GM23338 (cell line): ENCODE data around the gene EPPIN. TPM values are rescaled to one million over a fixed set of nuclear protein-coding genes. Genes with fewer than 3 reads are reported as not detected.

Experiments used
- ATAC-seq: fragments of 200-7000 bp; cut with Tn5 transposase; 3 replicates; pipeline ENCODE4 v1.9.1; 2020
- DNase-seq: peaks from one replicate; pipeline ENCODE4 v3.0.0-alpha.2; 2015; ENCODE audit warnings: low spot score
- H2AFZ ChIP-seq: fragments of 200-600 bp; sonication (generic); 2 replicates; pipeline ENCODE4 v1.8.0; 2016; ENCODE audit warnings: antibody characterized with exemption, mild to moderate bottlenecking, moderate library complexity
- H3F3A ChIP-seq: fragments of 200-600 bp; sonication (generic); replicated peaks from 2 replicates; pipeline ENCODE4 v1.8.0; 2017; ENCODE audit warnings: antibody characterized with exemption, mixed run types, low read depth
- H3K27ac ChIP-seq: fragments of 200-600 bp; sonication (generic); 2 replicates; pipeline ENCODE4 v1.6.1; 2016; ENCODE audit warnings: low read depth
- H3K27me3 ChIP-seq: fragments of 200-600 bp; sonication (generic); 2 replicates; pipeline ENCODE4 v1.8.0; 2016; ENCODE audit warnings: mild to moderate bottlenecking, mixed run types, moderate library complexity; ENCODE audit not compliant: insufficient read depth
- H3K36me3 ChIP-seq: fragments of 200-600 bp; sonication (generic); 2 replicates; pipeline ENCODE4 v1.8.0; 2016; ENCODE audit warnings: mild to moderate bottlenecking; ENCODE audit not compliant: insufficient read depth
- H3K4me1 ChIP-seq: fragments of 200-600 bp; sonication (generic); 2 replicates; pipeline ENCODE4 v1.8.0; 2016; ENCODE audit warnings: mild to moderate bottlenecking, moderate library complexity; ENCODE audit not compliant: insufficient read depth
- H3K4me2 ChIP-seq: fragments of 200-600 bp; sonication (generic); 2 replicates; pipeline ENCODE4 v1.7.1; 2017; ENCODE audit warnings: mixed run types
- H3K4me3 ChIP-seq: fragments of 200-600 bp; sonication (generic); 2 replicates; pipeline ENCODE4 v1.6.1; 2016; ENCODE audit warnings: mixed run types
- H3K79me2 ChIP-seq: fragments of 200-600 bp; sonication (generic); replicated peaks from 2 replicates; pipeline ENCODE4 v1.8.0; 2017; ENCODE audit warnings: mild to moderate bottlenecking; ENCODE audit not compliant: insufficient read depth
- H3K9me2 ChIP-seq: fragments of 200-600 bp; sonication (generic); 2 replicates; pipeline ENCODE4 v1.8.0; 2017; ENCODE audit not compliant: insufficient read depth
- H4K20me1 ChIP-seq: fragments of 200-600 bp; sonication (generic); replicated peaks from 2 replicates; pipeline ENCODE4 v1.8.0; 2017; ENCODE audit warnings: mild to moderate bottlenecking; ENCODE audit not compliant: insufficient read depth
- H3K27ac Mint-ChIP-seq: 2 replicates; pipeline ENCODE4 v1.8.0; 2020; ENCODE audit warnings: inconsistent platforms, mild to moderate bottlenecking, moderate library complexity, mixed read lengths
- H3K27me3 Mint-ChIP-seq: 3 replicates; pipeline ENCODE4 v1.8.0; 2022; ENCODE audit warnings: low read depth, mild to moderate bottlenecking, moderate library complexity, mixed read lengths, inconsistent platforms; ENCODE audit not compliant: insufficient read depth, poor library complexity
- H3K36me3 Mint-ChIP-seq: 3 replicates; pipeline ENCODE4 v1.8.0; 2021; ENCODE audit warnings: low read depth, mild to moderate bottlenecking, inconsistent platforms, moderate library complexity, mixed read lengths
- H3K4me1 Mint-ChIP-seq: 3 replicates; pipeline ENCODE4 v1.8.0; 2020; ENCODE audit warnings: mild to moderate bottlenecking, inconsistent platforms, mixed read lengths
- H3K4me3 Mint-ChIP-seq: 3 replicates; pipeline ENCODE4 v1.8.0; 2021; ENCODE audit warnings: moderate library complexity, mild to moderate bottlenecking, inconsistent platforms, mixed read lengths
- H3K9me3 Mint-ChIP-seq: 3 replicates; pipeline ENCODE4 v1.8.0; 2020; ENCODE audit warnings: moderate library complexity, mild to moderate bottlenecking, inconsistent platforms, mixed read lengths
- EZH2 ChIP-seq: fragments of 200-600 bp; sonication (generic); IDR thresholded peaks from one replicate; pipeline ENCODE4 v1.8.0; 2017; ENCODE audit warnings: antibody characterized with exemption, mild to moderate bottlenecking, low read depth; ENCODE audit not compliant: unreplicated experiment
- EZH2phosphoT487 ChIP-seq: fragments of 200-600 bp; sonication (generic); IDR thresholded peaks from one replicate; pipeline ENCODE4 v1.8.1; 2018; ENCODE audit warnings: antibody characterized with exemption; ENCODE audit not compliant: unreplicated experiment
- JUNB ChIP-seq: IDR thresholded peaks from one replicate; pipeline ENCODE4 v1.6.1; 2016; ENCODE audit warnings: antibody characterized with exemption; ENCODE audit not compliant: unreplicated experiment
- NANOG ChIP-seq: IDR thresholded peaks from 2 replicates; pipeline ENCODE4 v1.6.1; 2016; ENCODE audit warnings: antibody characterized with exemption, borderline replicate concordance
- POLR2AphosphoS5 ChIP-seq: IDR thresholded peaks from 2 replicates; pipeline ENCODE4 v1.6.1; 2016; ENCODE audit warnings: antibody characterized with exemption, low read depth
- STAT1 ChIP-seq: IDR thresholded peaks from one replicate; pipeline ENCODE4 v1.6.1; 2016; ENCODE audit warnings: antibody characterized with exemption; ENCODE audit not compliant: unreplicated experiment
- ZNF331 ChIP-seq: fragments of 250-450 bp; sonication (Bioruptor Pico); IDR thresholded peaks from 2 replicates; pipeline ENCODE4 v1.5.0; 2020; ENCODE audit warnings: low read depth, mild to moderate bottlenecking, moderate library complexity
- ZNF462 ChIP-seq: fragments of 250-450 bp; sonication (Bioruptor Pico); IDR thresholded peaks from 2 replicates; pipeline ENCODE4 v1.5.0; 2020; ENCODE audit warnings: mild to moderate bottlenecking, moderate library complexity
- polyA plus RNA-seq: library from polyadenylated mRNA; unstranded; fragments of >200 nt; fragmentation: Nextera tagmentation; extraction: Ambion mirVana; gene quantifications from 2 replicates; pipeline ENCODE4 v1.2.1, GENCODE V29; 2016
- total RNA-seq: library from RNA; depleted of rRNA; stranded (reverse); fragments of >200 nt; shearing (Covaris generic); gene quantifications from 2 replicates; pipeline ENCODE4 v1.2.3, GENCODE V29; 2014
- TF ChIP-seq, protein P1 (sequence below): IDR thresholded peaks from one replicate; pipeline ENCODE4 v1.6.1; 2018; ENCODE audit warnings: antibody characterized with exemption; ENCODE audit not compliant: unreplicated experiment
- TF ChIP-seq, protein P2 (sequence below): IDR thresholded peaks from 2 replicates; pipeline ENCODE4 v1.6.1; 2016; ENCODE audit warnings: antibody characterized with exemption

The EPPIN gene
- total and polyA plus RNA-seq, 2 experiments from 2014 or later = 0.78 TPM; not detected in 1

DNA sequence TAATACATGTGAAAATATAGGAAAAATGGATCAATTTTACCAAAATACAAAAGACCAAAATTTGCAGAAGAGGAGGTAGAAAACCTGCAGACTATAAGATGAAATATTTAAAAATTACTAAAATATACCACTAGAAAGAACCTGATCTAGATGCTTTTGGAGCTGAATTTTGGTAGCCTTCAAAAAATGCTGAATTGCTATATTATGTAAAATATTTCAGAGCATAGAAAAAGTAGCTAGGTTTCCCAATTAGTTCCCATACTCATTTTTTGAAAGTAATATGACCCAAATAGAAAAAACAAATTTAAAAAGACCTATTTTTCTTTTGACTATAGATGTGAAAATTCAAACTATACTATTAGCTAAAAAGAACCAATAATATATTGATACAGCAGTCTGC lies 3.6 kb upstream of the EPPIN start:
- H3K4me1 Mint-ChIP-seq = peaks cover 5% of the 10 kb centered on the region; the same call in 2 of the 3 replicates
- Histone ChIP-seq H2AFZ (no peak overlapping the region), H3K79me2 (no peaks in the 10 kb centered on the region), H3K27ac (no peak overlapping the region), H3K4me3 (no peak overlapping the region), H3K4me1 (no peaks in the 10 kb centered on the region), H3F3A (no peaks in the 10 kb centered on the region), H3K4me2 (no peak overlapping the region), H3K9me2 (peaks cover 36% of the 10 kb centered on the region), H3K36me3 (no peaks in the 10 kb centered on the region), H3K27me3 (no peaks in the 10 kb centered on the region), H4K20me1 (no peaks in the 10 kb centered on the region)
- no peak for TF ChIP-seq EZH2
- no peak for TF ChIP-seq JUNB
- TF ChIP-seq, protein P1, sequence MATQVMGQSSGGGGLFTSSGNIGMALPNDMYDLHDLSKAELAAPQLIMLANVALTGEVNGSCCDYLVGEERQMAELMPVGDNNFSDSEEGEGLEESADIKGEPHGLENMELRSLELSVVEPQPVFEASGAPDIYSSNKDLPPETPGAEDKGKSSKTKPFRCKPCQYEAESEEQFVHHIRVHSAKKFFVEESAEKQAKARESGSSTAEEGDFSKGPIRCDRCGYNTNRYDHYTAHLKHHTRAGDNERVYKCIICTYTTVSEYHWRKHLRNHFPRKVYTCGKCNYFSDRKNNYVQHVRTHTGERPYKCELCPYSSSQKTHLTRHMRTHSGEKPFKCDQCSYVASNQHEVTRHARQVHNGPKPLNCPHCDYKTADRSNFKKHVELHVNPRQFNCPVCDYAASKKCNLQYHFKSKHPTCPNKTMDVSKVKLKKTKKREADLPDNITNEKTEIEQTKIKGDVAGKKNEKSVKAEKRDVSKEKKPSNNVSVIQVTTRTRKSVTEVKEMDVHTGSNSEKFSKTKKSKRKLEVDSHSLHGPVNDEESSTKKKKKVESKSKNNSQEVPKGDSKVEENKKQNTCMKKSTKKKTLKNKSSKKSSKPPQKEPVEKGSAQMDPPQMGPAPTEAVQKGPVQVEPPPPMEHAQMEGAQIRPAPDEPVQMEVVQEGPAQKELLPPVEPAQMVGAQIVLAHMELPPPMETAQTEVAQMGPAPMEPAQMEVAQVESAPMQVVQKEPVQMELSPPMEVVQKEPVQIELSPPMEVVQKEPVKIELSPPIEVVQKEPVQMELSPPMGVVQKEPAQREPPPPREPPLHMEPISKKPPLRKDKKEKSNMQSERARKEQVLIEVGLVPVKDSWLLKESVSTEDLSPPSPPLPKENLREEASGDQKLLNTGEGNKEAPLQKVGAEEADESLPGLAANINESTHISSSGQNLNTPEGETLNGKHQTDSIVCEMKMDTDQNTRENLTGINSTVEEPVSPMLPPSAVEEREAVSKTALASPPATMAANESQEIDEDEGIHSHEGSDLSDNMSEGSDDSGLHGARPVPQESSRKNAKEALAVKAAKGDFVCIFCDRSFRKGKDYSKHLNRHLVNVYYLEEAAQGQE = no peak
- no peak for TF ChIP-seq EZH2phosphoT487
- no peak for TF ChIP-seq POLR2AphosphoS5
- TF ChIP-seq STAT1 = no peak
- no peak for TF ChIP-seq NANOG
- TF ChIP-seq, protein P2, sequence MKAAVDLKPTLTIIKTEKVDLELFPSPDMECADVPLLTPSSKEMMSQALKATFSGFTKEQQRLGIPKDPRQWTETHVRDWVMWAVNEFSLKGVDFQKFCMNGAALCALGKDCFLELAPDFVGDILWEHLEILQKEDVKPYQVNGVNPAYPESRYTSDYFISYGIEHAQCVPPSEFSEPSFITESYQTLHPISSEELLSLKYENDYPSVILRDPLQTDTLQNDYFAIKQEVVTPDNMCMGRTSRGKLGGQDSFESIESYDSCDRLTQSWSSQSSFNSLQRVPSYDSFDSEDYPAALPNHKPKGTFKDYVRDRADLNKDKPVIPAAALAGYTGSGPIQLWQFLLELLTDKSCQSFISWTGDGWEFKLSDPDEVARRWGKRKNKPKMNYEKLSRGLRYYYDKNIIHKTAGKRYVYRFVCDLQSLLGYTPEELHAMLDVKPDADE = no peak
- no peak for TF ChIP-seq ZNF331
- DNase-seq = no peak
- no peak overlapping the region for H3K4me3 Mint-ChIP-seq
- ATAC-seq = no peak
- H3K36me3 Mint-ChIP-seq = no peaks in the 10 kb centered on the region; the same call in 1 of the 3 replicates
- no peak overlapping the region for H3K27ac Mint-ChIP-seq
- peaks cover 1% of the 10 kb centered on the region for H3K27me3 Mint-ChIP-seq
- H3K9me3 Mint-ChIP-seq = no peaks in the 10 kb centered on the region; the same call in 2 of the 3 replicates

- Mint-ChIP-seq H3K4me1 (peaks cover 8% of the 10 kb centered on the region; the same call in 2 of the 3 replicates), H3K36me3 (no peaks in the 10 kb centered on the region; the same call in 1 of the 3 replicates), H3K27ac (no peak overlapping the region), H3K4me3 (no peak overlapping the region), H3K27me3 (peaks cover 1% of the 10 kb centered on the region), H3K9me3 (no peaks in the 10 kb centered on the region; the same call in 2 of the 3 replicates)
- no peaks in the 10 kb centered on the region for H4K20me1 ChIP-seq
- H3K4me3 ChIP-seq = no peak overlapping the region
- no peaks in the 10 kb centered on the region for H3K79me2 ChIP-seq
- ATAC-seq (no peak), DNase-seq (no peak)
- no peak overlapping the region for H3K27ac ChIP-seq
- no peak overlapping the region for H2AFZ ChIP-seq
- H3K36me3 ChIP-seq = no peaks in the 10 kb centered on the region
- peaks cover 22% of the 10 kb centered on the region for H3K9me2 ChIP-seq
- H3K4me2 ChIP-seq = no peak overlapping the region
- no peaks in the 10 kb centered on the region for H3F3A ChIP-seq
- H3K4me1 ChIP-seq = no peaks in the 10 kb centered on the region
- no peaks in the 10 kb centered on the region for H3K27me3 ChIP-seq
- TF ChIP-seq POLR2AphosphoS5 = no peak
- no peak for TF ChIP-seq ZNF462 (CRISPR knock-in tag)
Measured at GRCh38 chr20:45548410-45548809, 1.2 kb upstream of the EPPIN start.
